ENCODE results near the gene KLHL11.
"Not testable (repeated sequence)": the region's sequence is repeated elsewhere in the genome, so short reads cannot be mapped to it uniquely, and the experiment has no call there.

Gene KLHL11

GRCh38 chr17:41885733-41886132 lies 20.5 kb upstream of the KLHL11 start:
- DNase-seq = no peak

GRCh38 chr17:41882756-41883155 lies 17.5 kb upstream of the KLHL11 start:
- DNase-seq = no peak

- no peak for DNase-seq
Measured at GRCh38 chr17:41880130-41880529, 14.9 kb upstream of the KLHL11 start.

GRCh38 chr17:41874293-41874670 lies 9.1 kb upstream of the KLHL11 start:
- DNase-seq = not testable (repeated sequence)

GRCh38 chr17:41873559-41874292 lies 8.5 kb upstream of the KLHL11 start:
- no peak for DNase-seq

- DNase-seq = no peak
Measured at GRCh38 chr17:41871789-41872188, 6.6 kb upstream of the KLHL11 start.

- DNase-seq = no peak
Measured at GRCh38 chr17:41870627-41871026, 5.4 kb upstream of the KLHL11 start.

GRCh38 chr17:41870097-41870496 lies 4.9 kb upstream of the KLHL11 start:
- DNase-seq = no peak

- no peak for DNase-seq
Measured at GRCh38 chr17:41869426-41869825, 4.2 kb upstream of the KLHL11 start.

- DNase-seq = no peak
Measured at GRCh38 chr17:41868568-41868967, 3.3 kb upstream of the KLHL11 start.

GRCh38 chr17:41865596-41865893 lies 322 bp upstream of the KLHL11 start:
- no peak for DNase-seq

- DNase-seq = no peak
Measured at GRCh38 chr17:41864498-41864835, 756 bp downstream of the KLHL11 start.

GRCh38 chr17:41863074-41863848 lies 2.0 kb downstream of the KLHL11 start:
- peak; percentile 3 to 21 for DNase-seq

GRCh38 chr17:41860254-41860931 lies 4.8 kb downstream of the KLHL11 start:
- no peak for DNase-seq

GRCh38 chr17:41851382-41851781 lies 13.8 kb downstream of the KLHL11 start:
- DNase-seq = not testable (repeated sequence)

GRCh38 chr17:41849251-41849990 lies 15.8 kb downstream of the KLHL11 start:
- DNase-seq = no peak

- DNase-seq = no peak
Measured at GRCh38 chr17:41848788-41849187, 16.4 kb downstream of the KLHL11 start.

GRCh38 chr17:41844971-41845370 lies 20.3 kb downstream of the KLHL11 start:
- DNase-seq = no peak

GRCh38 chr17:41840781-41841180 lies 24.4 kb downstream of the KLHL11 start:
- DNase-seq = not testable (repeated sequence)

- not testable (repeated sequence) for DNase-seq
Measured at GRCh38 chr17:41839448-41839847, 25.8 kb downstream of the KLHL11 start.

GRCh38 chr17:41837761-41838538 lies 27.3 kb downstream of the KLHL11 start, which contains the start of gene KLHL10:
Gene KLHL10, plus strand, starts transcription at chr17:41837825. Its CDS starts 108 bp downstream, at chr17:41837933.
- no peak for DNase-seq

GRCh38 chr17:41836550-41837196 lies 28.6 kb downstream of the KLHL11 start:
- DNase-seq = no peak

Measured in activated CD4-positive, alpha-beta T cell treated with anti-CD3 and anti-CD28 coated beads, Interleukin-2, amount 50 U/mL, for 4 hours (primary cell).